Vagina (tissue), 2 donors: ENCODE measurements around the gene ARMC3.

ENCODE experiments used
- POLR2A ChIP-seq, 2 donors: fragments of 450-650 bp; IDR thresholded peaks; one replicate each; pipeline ENCODE4 v1.6.1; 2017; ENCODE audit warnings: antibody characterized with exemption in 2 of 2, mild to moderate bottlenecking in 2 of 2, moderate library complexity in 2 of 2
- POLR2AphosphoS5 ChIP-seq, 2 donors: sonication (generic); formaldehyde crosslinking; IDR thresholded peaks; one replicate each; pipeline ENCODE4 v1.9.0; 2017; ENCODE audit warnings: antibody characterized with exemption in 2 of 2, mild to moderate bottlenecking in 2 of 2, low read depth in 1 of 2; ENCODE audit not compliant: insufficient read depth in 1 of 2
- TF ChIP-seq, protein P1 (sequence below), 3 experiments: fragments of 450-650 bp in 2 of 3; fragments of 200-600 bp in 1 of 3; sonication (generic) in 1 of 3; IDR thresholded peaks; one replicate each; pipeline ENCODE4 v1.5.1; 2017 to 2019; ENCODE audit warnings: antibody characterized with exemption in 3 of 3, mild to moderate bottlenecking in 2 of 3, moderate library complexity in 2 of 3

DNA sequence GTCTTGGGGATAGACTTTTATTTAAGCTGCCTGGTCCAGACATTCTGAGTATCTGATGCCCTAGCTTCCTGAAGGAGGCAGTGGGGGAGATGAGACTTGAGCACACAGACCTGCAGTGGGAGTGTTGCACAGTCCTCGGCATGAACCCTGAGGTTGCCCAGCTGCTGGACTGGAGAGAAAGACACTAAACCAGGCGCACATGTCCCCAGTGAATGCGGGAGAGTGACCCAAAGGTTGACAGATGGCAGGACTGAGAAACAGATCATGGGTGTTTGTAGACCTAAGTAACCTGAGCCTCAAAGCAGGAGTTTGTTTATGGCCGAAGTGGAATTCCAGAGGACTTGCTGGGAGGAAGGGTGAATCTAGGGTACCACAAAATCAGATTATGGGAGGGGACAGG lies 151.8 kb downstream of the ARMC3 start:
- TF ChIP-seq POLR2AphosphoS5 (IDR thresholded peaks at IDR 0.05; ENCODE audit: insufficient read depth in 1 of 2, low read depth in 1 of 2) (no peak), POLR2A (IDR thresholded peaks at IDR 0.05) (no peak)
- TF ChIP-seq, protein P1, sequence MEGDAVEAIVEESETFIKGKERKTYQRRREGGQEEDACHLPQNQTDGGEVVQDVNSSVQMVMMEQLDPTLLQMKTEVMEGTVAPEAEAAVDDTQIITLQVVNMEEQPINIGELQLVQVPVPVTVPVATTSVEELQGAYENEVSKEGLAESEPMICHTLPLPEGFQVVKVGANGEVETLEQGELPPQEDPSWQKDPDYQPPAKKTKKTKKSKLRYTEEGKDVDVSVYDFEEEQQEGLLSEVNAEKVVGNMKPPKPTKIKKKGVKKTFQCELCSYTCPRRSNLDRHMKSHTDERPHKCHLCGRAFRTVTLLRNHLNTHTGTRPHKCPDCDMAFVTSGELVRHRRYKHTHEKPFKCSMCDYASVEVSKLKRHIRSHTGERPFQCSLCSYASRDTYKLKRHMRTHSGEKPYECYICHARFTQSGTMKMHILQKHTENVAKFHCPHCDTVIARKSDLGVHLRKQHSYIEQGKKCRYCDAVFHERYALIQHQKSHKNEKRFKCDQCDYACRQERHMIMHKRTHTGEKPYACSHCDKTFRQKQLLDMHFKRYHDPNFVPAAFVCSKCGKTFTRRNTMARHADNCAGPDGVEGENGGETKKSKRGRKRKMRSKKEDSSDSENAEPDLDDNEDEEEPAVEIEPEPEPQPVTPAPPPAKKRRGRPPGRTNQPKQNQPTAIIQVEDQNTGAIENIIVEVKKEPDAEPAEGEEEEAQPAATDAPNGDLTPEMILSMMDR (IDR thresholded peaks at IDR 0.05): no peak
